Fibroblast of lung (primary cell): ENCODE measurements around the gene HPS1.

Experiments used
- CTCF ChIP-seq, 2 donors: IDR thresholded peaks in 1 of 2; conservative IDR thresholded peaks in 1 of 2; 1 replicate in 1 of 2; 2 replicates in 1 of 2; pipeline ENCODE4 v1.5.1; 2011 to 2012; ENCODE audit warnings: low read length in 2 of 2, control low read depth in 1 of 2, inconsistent platforms in 1 of 2, low read depth in 1 of 2, mild to moderate bottlenecking in 1 of 2
- EZH2 ChIP-seq: IDR thresholded peaks from 2 replicates; pipeline ENCODE4 v1.5.1; 2012; ENCODE audit warnings: low read length, control low read depth, mild to moderate bottlenecking; ENCODE audit errors: missing control alignments

- TF ChIP-seq CTCF (conservative IDR thresholded peaks at IDR 0.05 in 1 of 2, IDR thresholded peaks at IDR 0.05 in 1 of 2; ENCODE audit: low read depth in 1 of 2, low read length in 2 of 2) = no peak
- TF ChIP-seq EZH2 = no peak
These were observed 47.0 kb downstream of the HPS1 start for GRCh38 chr10:98399784-98400183.
